OCI-LY1 (cell line): ENCODE measurements around the gene DMD.

Source experiments
- H2AFZ ChIP-seq: fragments of 200-600 bp; sonication (generic), shearing (Covaris generic); 2 replicates; pipeline ENCODE4 v1.6.0; 2014; ENCODE audit warnings: antibody characterized with exemption, mild to moderate bottlenecking, low read length
- H3F3A ChIP-seq: fragments of 200-600 bp; sonication (generic), shearing (Covaris generic); 2 replicates; pipeline ENCODE4 v1.6.0; 2014; ENCODE audit warnings: mild to moderate bottlenecking, antibody characterized with exemption, low read length, moderate library complexity; ENCODE audit not compliant: insufficient read depth
- H3K27ac ChIP-seq: fragments of 200-600 bp; sonication (generic); 2 replicates; pipeline ENCODE4 v1.5.1; 2014; ENCODE audit warnings: low read length, mixed run types, mild to moderate bottlenecking, low read depth; ENCODE audit not compliant: poor library complexity, severe bottlenecking
- H3K27me3 ChIP-seq: fragments of 200-600 bp; sonication (generic); 2 replicates; pipeline ENCODE4 v1.6.0; 2014; ENCODE audit warnings: antibody characterized with exemption, mild to moderate bottlenecking, low read length, moderate library complexity; ENCODE audit not compliant: insufficient read depth
- H3K36me3 ChIP-seq: fragments of 200-600 bp; sonication (generic); 2 replicates; pipeline ENCODE4 v1.6.1; 2014; ENCODE audit warnings: mild to moderate bottlenecking, antibody characterized with exemption, low read length, moderate library complexity, mixed read lengths; ENCODE audit not compliant: insufficient read depth
- H3K4me1 ChIP-seq: fragments of 200-600 bp; sonication (generic); 2 replicates; pipeline ENCODE4 v1.5.1; 2014; ENCODE audit warnings: mild to moderate bottlenecking, low read length, moderate library complexity; ENCODE audit not compliant: insufficient read depth, severe bottlenecking
- H3K4me2 ChIP-seq: fragments of 200-600 bp; sonication (generic), shearing (Covaris generic); 2 replicates; pipeline ENCODE4 v1.6.1; 2014; ENCODE audit warnings: low read length
- H3K4me3 ChIP-seq: fragments of 200-600 bp; sonication (generic); 2 replicates; pipeline ENCODE4 v1.5.1; 2014; ENCODE audit warnings: low read length, low read depth, mild to moderate bottlenecking, mixed read lengths; ENCODE audit not compliant: poor library complexity, severe bottlenecking
- H3K79me2 ChIP-seq: fragments of 200-600 bp; shearing (Covaris generic); 2 replicates; pipeline ENCODE4 v1.6.1; 2016; ENCODE audit warnings: mixed run types, low read length, mixed read lengths; ENCODE audit not compliant: insufficient read depth
- H3K9ac ChIP-seq: fragments of 200-600 bp; sonication (generic), shearing (Covaris generic); 2 replicates; pipeline ENCODE4 v1.6.1; 2014; ENCODE audit warnings: mild to moderate bottlenecking, low read length, mixed read lengths
- H3K9me2 ChIP-seq: fragments of 200-600 bp; sonication (generic), shearing (Covaris generic); 2 replicates; pipeline ENCODE4 v1.6.1; 2014; ENCODE audit warnings: low read depth, mild to moderate bottlenecking, low read length, mixed read lengths
- H3K9me3 ChIP-seq: fragments of 200-600 bp; shearing (Covaris generic); 2 replicates; pipeline ENCODE4 v1.6.1; 2014; ENCODE audit warnings: low read length, mixed read lengths
- H4K20me1 ChIP-seq: fragments of 200-600 bp; sonication (generic), shearing (Covaris generic); 2 replicates; pipeline ENCODE4 v1.6.0; 2016; ENCODE audit warnings: mild to moderate bottlenecking, low read length; ENCODE audit not compliant: insufficient read depth
- CTCF ChIP-seq: fragments of 200-600 bp; sonication (generic), shearing (Covaris generic); IDR thresholded peaks from 2 replicates; pipeline ENCODE4 v1.5.1; 2017; ENCODE audit warnings: mild to moderate bottlenecking, antibody characterized with exemption, low read length, moderate library complexity, mixed read lengths
- EZH2 ChIP-seq: fragments of 200-600 bp; sonication (generic), shearing (Covaris generic); IDR thresholded peaks from 2 replicates; pipeline ENCODE4 v1.8.0; 2017; ENCODE audit warnings: borderline replicate concordance, mixed run types, mild to moderate bottlenecking, antibody characterized with exemption, low read length, moderate library complexity, mixed read lengths

DMD gene

GRCh38 chrX:31591355-31591754, 1620.0 kb downstream of the DMD start:
- no peak for TF ChIP-seq CTCF
- no peak for TF ChIP-seq EZH2
- no peak overlapping the region for H3K4me2 ChIP-seq
- H3K36me3 ChIP-seq = no peaks in the 10 kb centered on the region
- no peak overlapping the region for H2AFZ ChIP-seq
- no peak overlapping the region for H3K4me3 ChIP-seq
- H3K9ac ChIP-seq = no peak overlapping the region
- H3K9me3 ChIP-seq = no peaks in the 10 kb centered on the region
- H3K27ac ChIP-seq = no peak overlapping the region
- no peaks in the 10 kb centered on the region for H3K27me3 ChIP-seq
- H3K79me2 ChIP-seq = no peaks in the 10 kb centered on the region
- H3K9me2 ChIP-seq = no peaks in the 10 kb centered on the region
- no peaks in the 10 kb centered on the region for H4K20me1 ChIP-seq
- no peaks in the 10 kb centered on the region for H3F3A ChIP-seq
- no peaks in the 10 kb centered on the region for H3K4me1 ChIP-seq

GRCh38 chrX:31590581-31591114, 1620.7 kb downstream of the DMD start:
- Histone ChIP-seq H3K9me2 (no peaks in the 10 kb centered on the region), H3K79me2 (no peaks in the 10 kb centered on the region), H3F3A (no peaks in the 10 kb centered on the region), H3K27me3 (no peaks in the 10 kb centered on the region), H2AFZ (no peak overlapping the region), H4K20me1 (no peaks in the 10 kb centered on the region), H3K36me3 (no peaks in the 10 kb centered on the region), H3K9me3 (no peaks in the 10 kb centered on the region), H3K4me2 (no peak overlapping the region), H3K4me1 (no peaks in the 10 kb centered on the region), H3K27ac (no peak overlapping the region), H3K4me3 (no peak overlapping the region), H3K9ac (no peak overlapping the region)
- TF ChIP-seq EZH2 = no peak
- no peak for TF ChIP-seq CTCF

- TF ChIP-seq CTCF = no peak
- no peak for TF ChIP-seq EZH2
- no peaks in the 10 kb centered on the region for H3K27me3 ChIP-seq
Measured at GRCh38 chrX:31589503-31589902, 1621.8 kb downstream of the DMD start.

More at GRCh38 chrX:31589503-31589902, 1621.8 kb downstream of the DMD start:
- no peaks in the 10 kb centered on the region for H3F3A ChIP-seq
- no peaks in the 10 kb centered on the region for H3K9me3 ChIP-seq
- H2AFZ ChIP-seq = no peak overlapping the region
- H3K9ac ChIP-seq = no peak overlapping the region
- H4K20me1 ChIP-seq = no peaks in the 10 kb centered on the region
- no peak overlapping the region for H3K27ac ChIP-seq
- H3K79me2 ChIP-seq = no peaks in the 10 kb centered on the region
- H3K4me2 ChIP-seq = no peak overlapping the region
- no peaks in the 10 kb centered on the region for H3K36me3 ChIP-seq
- no peaks in the 10 kb centered on the region for H3K9me2 ChIP-seq
- H3K4me1 ChIP-seq = no peaks in the 10 kb centered on the region
- no peak overlapping the region for H3K4me3 ChIP-seq
